ENCODE measurements around the gene HKDC1.

Gene HKDC1

DNA sequence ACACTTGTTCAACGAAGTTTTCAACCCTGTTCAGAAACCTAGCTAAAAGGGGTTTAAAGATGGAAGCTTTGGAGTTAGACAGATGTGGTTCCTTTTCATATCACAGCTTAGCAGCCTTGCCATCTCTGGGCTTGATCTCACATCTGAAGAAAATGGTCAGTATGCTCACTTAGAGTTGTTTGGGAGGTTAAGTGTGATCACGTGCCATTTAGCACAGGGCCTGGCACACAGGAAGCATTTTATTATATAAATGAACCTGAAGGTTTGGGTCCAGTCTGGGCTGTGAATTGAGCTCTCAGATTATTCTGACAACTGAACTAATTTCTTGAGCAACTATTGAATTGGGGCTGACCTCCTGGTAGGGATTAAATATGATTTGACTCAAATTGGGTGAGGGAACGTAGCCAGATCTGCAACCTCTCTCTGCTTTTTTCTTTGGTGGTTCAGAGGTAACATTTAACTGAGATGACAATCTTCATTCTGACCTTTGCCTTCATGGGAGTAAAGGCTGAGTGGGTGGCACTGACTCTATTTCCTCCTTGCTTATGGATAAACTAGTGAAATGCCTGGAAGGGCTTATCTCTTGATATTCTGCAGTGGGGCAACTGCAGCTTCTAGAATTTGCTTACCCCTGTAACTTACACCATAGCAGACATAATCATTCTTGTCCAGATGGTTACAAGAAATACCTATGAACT, 10.2 kb upstream of the HKDC1 start:
- DNase-seq (ENCODE audit: low read depth), result no peak
- TF ChIP-seq, protein P1, sequence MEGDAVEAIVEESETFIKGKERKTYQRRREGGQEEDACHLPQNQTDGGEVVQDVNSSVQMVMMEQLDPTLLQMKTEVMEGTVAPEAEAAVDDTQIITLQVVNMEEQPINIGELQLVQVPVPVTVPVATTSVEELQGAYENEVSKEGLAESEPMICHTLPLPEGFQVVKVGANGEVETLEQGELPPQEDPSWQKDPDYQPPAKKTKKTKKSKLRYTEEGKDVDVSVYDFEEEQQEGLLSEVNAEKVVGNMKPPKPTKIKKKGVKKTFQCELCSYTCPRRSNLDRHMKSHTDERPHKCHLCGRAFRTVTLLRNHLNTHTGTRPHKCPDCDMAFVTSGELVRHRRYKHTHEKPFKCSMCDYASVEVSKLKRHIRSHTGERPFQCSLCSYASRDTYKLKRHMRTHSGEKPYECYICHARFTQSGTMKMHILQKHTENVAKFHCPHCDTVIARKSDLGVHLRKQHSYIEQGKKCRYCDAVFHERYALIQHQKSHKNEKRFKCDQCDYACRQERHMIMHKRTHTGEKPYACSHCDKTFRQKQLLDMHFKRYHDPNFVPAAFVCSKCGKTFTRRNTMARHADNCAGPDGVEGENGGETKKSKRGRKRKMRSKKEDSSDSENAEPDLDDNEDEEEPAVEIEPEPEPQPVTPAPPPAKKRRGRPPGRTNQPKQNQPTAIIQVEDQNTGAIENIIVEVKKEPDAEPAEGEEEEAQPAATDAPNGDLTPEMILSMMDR (conservative IDR thresholded peaks at IDR 0.05; ENCODE audit: low read depth, low read length), result no peak
- no peak overlapping the region for H3K4me3 ChIP-seq (ENCODE audit: low read length)

DNA sequence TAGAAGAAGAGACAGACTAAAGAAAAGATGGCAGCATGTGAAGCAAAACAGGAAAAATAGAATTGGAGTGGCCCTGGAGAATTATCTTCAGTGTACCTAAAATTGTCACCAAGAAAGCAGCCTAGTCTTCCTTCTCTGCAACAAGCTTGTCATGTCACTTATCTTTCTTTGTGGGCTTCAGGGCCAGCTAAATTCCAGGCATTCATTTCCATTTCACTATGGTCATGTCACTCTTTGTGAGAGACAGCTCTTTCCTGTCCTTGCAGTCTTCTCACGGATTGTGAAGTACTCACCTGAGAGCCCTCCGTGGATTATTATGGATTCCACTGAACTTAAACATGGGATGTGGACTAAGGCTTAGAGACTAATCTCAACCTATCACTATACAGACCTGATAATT, 9.0 kb upstream of the HKDC1 start:
- TF ChIP-seq, protein P1 (conservative IDR thresholded peaks at IDR 0.05; ENCODE audit: low read depth, low read length), result no peak
- H3K4me3 ChIP-seq (ENCODE audit: low read length), result no peak overlapping the region
- no peak for DNase-seq (ENCODE audit: low read depth)

DNA sequence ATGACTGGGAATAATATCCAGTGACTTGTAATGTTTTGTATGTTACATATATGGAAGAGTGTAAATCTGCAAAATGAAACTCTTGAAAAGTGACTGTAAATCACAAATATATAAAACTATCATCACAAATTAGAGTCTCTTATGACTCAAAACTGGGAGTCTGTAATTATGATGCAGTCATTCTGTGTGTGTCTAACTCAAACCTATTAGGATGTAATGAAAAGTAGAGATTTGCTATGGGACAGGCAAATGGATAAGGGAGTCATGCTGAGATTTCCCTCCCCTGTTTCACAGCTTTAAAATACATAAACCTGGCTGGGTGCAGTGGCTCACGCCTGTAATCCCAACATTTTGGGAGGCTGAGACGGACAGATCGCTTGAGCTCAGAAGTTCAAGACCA, 8.6 kb upstream of the HKDC1 start:
- TF ChIP-seq, protein P1 (conservative IDR thresholded peaks at IDR 0.05; ENCODE audit: low read depth, low read length), result no peak
- no peak overlapping the region for H3K4me3 ChIP-seq (ENCODE audit: low read length)
- DNase-seq (ENCODE audit: low read depth), result no peak

DNA sequence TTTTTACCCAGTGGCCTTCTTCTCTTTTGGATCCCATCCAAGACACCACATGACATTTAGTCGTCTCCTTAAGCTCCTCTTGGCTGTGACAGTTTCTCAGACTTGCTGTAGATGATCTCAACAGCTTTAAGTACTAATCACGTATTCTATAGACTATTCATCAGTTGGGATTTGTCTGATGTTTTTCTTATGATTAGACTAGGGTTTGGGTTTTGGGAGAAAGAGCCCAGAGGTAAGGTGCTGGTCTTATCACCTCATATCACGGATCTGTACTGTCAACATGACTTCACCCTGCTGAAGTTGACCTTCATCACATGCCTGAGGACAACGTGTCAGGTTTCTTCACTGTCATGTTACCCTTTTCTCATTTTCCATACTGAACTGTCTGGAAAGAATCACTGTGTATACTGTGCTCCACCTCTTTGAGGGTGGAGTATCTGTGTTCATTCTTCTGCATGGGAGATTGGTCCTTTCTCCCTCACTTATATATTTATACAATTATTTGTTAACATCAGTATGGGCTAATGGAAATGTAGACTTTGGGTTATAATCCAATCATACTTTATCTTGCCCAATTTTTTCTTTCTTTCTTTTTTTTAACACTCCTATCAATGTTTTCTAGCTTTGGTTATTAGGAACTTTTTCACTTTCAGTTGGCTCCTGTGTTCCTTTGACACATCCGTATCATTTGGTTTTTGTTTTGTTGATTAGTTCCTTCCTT, 6.4 kb upstream of the HKDC1 start:
- H3K4me3 ChIP-seq (ENCODE audit: low read length), result no peak overlapping the region
- TF ChIP-seq, protein P1 (conservative IDR thresholded peaks at IDR 0.05; ENCODE audit: low read depth, low read length), result no peak
- DNase-seq (ENCODE audit: low read depth), result no peak

DNA sequence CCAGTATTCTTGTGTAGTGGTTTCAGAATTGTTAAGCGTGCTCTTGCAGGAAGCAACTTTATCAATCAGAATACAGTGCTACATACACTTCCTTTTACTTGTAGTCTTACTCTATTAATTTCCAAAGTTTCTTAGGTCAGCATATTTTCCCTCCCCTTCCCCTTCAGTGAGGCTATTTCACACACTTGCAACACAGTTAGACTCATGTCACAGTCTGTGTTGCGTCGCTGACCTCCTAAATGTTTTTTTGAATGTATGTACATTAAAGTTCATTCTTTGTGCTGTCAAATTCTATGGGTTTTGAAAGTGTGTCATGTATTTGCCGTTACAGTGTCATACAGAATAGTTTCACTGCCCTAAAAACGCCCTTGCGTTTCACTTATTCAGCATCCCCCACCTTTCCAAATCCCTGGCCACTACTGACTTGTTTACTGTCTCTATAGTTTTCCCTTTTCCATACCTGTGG, 5.4 kb upstream of the HKDC1 start:
- TF ChIP-seq, protein P1 (conservative IDR thresholded peaks at IDR 0.05; ENCODE audit: low read depth, low read length), result no peak
- no peak overlapping the region for H3K4me3 ChIP-seq (ENCODE audit: low read length)
- no peak for DNase-seq (ENCODE audit: low read depth)

DNA sequence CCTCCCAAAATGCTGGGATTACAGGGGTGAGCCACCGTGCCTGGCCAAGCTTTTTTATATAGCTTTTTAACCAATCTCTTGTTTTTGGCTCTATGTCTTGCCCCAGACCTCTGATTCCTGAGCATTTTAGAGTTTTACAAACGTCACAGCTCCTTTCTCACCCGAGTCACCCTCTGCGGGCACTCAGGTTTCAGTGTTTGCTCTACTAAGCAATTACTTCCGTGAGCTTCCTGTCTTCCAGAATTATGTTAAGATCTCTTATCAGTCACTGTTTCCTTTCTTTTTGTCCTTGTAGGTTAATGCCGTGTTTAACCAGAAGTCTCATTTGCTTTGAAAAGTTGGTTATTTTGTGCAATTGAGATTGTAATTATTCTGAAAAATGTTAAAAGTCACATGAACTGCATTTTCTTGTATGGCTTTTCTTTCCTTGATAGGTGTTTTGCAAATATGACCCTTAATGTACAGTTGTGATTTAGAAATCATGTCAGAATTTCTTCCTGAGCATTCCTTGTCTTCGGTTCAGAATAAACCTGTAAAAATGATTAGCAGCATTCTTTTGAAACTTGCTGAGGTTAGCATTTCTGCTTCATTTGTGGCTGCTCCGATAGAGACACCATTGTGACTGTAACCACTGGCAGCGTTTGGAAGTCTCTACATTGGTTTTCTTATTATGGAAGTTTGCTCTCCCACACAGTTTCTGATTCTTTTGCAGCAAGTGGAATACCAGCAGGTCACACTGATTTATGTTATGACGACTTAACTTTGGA, 4.5 kb upstream of the HKDC1 start:
- TF ChIP-seq, protein P1 (conservative IDR thresholded peaks at IDR 0.05; ENCODE audit: low read depth, low read length), result no peak
- H3K4me3 ChIP-seq (ENCODE audit: low read length), result no peak overlapping the region
- no peak for DNase-seq (ENCODE audit: low read depth)
